ENCODE data around the gene DHRSX.
"Not testable (repeated sequence)": the region's sequence is repeated elsewhere in the genome, so short reads cannot be mapped to it uniquely, and the experiment has no call there.

The DHRSX gene

DNA sequence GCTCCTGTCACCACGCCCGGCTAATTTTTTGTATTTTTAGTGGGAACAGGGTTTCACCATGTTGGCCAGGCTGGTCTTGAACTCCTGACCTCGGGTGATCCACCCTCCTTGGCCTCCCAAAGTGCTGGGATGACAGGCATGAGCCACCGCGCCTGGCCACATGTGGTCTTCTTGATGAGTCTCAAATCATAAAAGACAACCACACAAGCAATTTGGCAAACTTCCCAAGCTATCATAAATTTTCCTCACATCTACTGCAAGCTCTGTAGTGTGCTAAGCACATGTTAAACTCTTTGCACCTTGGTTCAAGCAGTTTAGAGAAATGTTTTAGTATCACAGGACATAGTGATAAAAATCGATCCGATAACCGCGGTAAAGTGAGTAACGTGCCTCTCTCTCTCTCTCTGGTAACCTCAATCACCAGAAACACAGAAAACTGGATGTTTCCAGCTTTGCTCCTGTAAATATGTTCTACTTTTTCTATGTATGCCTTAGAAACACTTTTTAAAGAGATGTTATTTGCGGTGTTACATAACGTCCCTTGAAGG lies 256.8 kb downstream of the DHRSX start:
- DNase-seq: no peak

DNA sequence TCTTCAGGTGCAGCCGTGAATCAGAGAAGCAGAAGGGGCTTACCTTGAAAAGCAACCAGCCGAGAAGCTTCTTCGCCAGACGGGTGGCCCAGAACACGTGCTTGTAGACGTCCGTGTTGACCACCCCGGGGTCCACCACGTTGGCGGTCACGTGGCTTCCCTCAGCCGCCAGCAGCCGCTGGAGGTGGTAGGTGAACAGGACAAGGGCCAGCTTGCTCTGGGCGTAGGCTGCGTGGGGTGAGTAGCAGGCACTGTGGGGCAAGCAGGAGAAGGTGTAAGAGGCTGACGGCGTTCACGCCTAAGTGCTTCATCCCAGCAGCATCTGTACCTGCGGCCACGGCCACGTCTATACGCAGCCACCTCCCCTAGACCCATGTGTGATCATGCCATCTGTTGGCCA lies 257.8 kb downstream of the DHRSX start:
- no peak for DNase-seq

DNA sequence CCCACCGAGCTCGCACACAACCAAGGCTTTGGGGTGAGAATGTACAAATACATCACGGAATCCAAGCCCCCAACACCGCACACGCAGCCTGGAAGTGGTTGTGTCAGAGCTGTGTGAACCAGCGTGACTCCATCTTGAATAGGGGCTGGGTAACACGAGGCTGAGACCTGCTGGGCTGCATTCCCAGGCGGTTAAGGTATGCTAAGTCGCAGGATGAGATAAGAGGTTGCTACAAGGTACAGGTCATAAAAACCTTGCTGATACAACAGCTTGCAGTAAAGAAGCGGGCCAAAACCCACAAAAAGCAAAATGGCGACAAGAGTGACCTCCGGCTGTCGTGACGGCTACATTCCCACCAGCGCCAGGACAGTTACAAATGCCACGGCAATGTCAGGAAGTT lies 258.4 kb downstream of the DHRSX start:
- DNase-seq: peak; percentile 64

DNA sequence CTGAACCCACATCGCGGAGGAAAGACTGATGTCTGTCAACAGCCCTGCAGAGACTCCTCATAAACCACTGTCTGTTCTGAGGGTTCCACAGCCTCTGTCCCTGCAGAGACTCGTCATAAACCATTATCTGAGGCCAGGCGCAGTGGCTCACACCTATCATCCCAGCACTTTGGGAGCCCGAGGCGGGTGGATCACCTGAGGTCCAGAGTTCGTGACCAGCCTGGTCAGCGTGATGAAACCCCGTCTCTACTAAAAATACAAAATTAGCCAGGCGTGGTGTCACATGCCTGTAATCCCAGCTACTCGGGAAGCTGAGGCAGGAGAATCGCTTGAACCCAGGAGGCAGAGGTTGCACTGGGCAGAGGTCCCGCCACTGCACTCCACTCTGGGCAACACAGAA lies 259.3 kb downstream of the DHRSX start:
- not testable (repeated sequence) for DNase-seq

DNA sequence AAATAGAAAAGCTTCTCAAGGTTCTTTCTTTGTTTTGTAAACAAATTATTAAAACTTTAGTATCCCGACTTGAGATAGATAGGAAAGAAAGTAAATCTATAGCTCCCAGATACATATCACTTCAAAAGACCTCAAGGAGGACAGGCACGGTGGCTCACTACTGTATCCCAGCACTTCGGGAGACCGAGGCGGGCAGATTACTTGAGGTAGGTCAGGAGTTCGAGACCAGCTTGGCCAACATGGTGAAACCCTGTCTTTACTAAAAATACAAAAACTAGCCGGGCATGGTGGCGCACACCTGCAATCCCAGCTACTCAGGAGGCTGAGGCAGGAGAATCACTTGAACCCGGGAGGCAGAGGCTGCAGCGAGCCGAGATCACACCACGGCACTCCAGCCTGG lies 260.0 kb downstream of the DHRSX start:
- DNase-seq: not testable (repeated sequence)

DNA sequence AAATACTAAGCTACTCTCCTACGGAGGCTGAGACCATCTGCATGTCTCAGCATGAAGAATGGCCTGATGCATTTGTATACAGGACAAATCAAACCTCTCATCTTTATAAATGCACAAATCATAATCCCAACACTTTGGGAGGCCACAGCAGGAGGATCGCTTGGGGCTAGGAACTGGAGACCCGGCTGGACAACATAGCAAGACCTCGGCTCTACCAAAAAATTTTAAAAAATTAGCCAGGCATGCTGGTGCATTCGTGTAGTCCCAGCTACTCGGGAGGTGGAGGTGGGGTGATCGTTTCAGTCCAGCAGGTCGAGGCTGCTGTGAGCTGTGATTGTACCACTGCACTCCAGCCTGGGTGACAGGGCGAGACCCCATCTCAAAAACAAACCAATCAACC lies 262.8 kb downstream of the DHRSX start:
- DNase-seq: no peak

DNA sequence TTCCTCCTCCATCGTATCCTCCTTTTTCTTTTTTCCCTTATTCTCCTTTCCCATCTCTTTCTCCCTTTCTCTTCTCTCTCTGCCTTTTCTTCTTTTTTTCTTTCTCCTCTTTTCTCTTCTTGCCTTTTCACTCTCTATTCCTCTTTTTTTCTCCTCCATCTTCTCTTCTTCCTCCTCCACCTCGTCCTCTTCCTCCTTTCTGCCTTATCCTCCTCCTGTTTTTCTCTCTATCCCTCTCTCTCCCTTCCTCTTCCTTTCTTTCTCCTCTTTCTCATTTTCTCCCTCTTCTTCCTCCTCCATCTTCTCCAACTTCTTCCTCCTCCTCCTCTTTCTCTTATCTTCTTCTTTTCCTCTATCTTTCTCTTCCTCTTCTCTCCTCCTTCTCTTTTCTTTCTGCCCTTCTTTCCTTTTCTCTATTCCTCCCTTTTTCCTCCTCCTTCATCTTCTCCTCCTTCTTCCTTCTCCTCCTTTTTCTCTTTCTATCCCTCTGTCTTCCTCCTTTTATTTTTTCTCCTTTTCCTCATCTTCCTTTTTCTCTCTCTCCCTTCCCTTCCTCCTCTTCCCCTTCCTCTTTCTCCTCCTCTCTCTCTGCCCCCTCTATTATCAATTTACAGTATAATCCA lies 269.1 kb downstream of the DHRSX start:
- DNase-seq: no peak

DNA sequence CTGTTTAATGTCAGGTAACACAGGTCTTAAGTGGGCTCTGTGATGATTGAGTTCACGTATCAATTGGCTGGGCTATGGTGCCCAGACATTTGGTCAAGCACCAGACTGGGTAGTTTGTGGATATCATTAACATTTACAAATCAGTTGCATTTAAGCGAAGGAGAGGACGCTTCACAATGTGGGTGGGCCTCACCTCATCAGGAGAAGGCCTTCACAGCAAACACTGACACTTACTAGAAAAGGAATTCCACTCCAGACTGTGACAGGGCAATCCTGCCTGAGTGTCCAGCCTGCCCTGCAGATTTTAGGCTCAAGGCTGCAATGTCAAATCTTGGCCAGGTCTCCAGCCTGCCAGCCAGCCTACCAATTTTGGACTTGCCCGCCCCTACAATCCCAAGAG lies 270.3 kb downstream of the DHRSX start:
- DNase-seq: no peak

DNA sequence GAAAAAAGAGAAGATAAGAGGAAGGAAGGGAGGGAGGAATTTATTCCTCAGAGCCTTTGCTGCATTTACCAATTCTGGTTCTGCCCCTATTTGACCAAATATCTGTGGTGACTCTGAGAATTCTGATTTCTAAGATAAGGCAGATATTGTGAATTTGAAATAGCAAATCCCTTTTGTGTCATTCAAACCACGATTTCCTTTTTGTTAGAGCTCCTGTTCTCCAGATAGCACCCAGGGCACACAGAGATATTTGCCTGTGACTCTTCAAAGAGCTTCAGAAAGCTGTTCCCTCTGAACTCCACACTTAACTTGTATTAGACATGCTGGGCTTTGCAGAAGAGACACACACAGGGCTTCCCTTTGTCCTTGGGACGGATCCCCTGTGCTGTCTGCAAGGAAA lies 272.2 kb downstream of the DHRSX start:
- no peak for DNase-seq

DNA sequence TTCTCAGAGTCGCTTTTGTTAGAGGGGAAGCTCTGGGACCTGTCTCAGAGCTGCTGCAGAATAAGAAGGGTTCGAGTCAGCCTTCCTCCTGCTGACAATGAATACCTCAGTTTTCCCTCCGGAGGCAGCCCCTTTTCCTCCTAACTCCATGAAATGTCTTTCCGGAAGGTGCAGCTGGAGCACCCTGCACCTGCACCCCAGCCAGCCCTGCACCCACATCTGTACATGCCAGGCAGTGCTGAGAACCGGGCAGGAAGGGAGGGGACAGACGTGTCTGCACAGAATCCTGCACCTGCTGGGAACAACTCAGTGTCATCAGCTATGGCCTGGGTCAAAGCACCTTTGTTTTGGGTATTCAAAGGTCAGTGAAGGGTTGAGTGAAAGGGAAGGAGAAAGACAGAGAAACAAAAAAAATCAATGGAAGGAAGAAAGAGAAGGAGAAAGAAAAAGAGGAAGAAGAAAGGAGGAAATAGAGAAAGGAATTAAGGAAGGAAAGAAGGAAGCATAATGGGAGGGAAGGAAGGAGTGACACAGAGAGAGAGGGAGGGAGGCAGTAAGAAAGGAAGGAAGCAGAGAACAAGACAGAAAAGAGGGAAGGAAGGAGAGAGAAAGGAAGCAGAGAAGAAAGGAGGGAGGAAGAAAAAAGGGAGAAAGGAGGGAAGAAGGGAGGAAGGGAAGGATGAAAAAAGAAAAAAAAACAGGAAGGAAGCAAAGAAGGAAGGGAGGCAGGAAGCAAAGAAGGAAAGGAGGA lies 273.7 kb downstream of the DHRSX start:
- no peak for DNase-seq

DNA sequence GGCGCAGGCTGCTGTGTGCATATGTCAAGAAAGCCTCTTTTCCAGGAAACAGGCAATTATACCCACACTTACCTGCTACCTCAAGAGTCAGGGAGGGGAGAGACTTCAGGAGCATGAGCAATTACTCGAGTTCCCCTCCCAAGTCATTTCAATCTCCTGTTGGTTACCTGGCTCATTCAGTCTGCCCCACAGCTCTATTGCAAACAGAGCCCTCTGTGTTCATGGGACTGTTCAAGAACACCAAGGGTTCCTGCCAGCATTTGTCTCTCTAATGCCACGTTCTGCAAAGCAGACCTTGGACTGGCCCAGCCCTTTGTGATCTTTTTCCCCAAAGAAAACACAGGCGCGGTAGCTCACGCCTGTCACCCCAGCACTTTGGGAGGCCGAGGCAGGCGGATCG lies 274.6 kb downstream of the DHRSX start:
- DNase-seq: no peak

DNA sequence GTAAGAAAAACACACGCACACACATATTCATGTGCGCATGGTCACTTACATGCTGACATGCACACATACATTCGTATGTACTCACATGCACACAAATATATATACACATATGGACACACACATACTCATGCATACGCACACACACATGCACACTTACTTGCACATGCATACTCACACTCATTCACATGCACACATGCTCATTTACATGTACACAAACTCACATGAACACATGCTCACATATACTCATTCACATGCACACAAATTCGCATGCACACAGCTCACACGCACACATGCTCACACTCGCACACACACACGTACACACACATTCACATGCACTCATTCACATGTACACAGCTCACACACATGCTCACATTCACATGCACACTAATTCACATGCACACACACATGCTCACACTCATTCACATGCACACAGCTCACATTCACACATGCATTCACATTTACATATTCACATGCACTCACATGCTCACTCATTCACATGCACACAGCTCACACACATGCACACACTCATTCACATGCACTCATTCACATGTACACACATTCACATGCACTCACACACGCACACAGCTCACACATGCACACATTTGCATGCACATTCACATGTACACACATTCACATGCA lies 276.1 kb downstream of the DHRSX start:
- DNase-seq: no peak

DNA sequence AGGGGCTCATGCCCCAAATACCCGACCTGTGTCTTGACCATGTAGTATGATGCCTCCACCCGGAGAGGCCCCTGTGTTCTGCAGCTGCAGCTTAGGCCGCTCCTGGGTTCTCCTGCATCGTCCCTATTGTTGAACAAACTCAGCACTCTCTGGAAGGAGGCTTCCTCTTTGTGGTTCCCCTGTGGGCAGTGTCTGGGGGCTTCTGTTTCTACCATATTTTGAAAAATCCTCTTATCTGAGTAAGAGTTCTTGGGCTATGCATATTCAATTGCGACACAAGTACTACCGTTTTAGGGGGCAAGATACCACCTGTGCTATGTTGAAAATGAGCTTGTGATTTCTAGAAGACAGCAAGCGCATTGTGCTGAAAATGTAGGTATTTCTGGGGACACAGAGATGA lies 276.6 kb downstream of the DHRSX start:
- no peak for DNase-seq

DNA sequence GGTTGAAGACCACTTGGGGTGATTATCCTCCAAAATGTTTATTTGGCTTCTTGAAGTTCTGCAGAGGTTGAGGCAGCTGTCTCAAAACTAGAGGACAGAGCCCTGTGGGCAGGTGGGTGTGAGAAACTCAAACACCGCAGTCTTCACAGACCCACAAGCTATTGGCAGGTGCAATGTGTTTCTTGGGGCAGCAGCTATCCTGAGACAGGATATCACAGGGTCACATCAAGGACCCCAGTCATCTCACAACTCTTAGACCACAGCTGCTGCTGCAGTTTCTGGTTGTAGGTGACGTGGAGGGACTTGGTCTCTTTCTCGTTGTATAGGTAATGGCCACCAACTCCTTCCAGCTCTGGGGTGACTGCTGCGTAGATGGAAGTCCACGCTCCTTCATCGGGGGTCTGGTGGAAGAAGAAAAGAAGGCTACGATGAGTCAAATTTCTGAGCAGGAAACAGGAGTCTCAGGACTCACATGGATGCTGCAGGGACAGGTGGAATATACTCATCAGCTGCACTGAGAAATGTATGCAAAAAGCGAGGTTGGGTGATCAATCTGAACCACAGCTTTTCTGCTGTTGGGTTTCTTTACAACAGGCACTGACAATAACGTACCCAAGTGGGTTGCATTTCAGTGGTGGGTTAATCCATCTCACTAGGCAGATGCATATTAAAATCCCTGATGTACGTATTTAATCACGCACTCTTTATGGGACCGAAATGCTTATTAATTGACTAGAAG lies 279.8 kb downstream of the DHRSX start:
- DNase-seq: no peak

DNA sequence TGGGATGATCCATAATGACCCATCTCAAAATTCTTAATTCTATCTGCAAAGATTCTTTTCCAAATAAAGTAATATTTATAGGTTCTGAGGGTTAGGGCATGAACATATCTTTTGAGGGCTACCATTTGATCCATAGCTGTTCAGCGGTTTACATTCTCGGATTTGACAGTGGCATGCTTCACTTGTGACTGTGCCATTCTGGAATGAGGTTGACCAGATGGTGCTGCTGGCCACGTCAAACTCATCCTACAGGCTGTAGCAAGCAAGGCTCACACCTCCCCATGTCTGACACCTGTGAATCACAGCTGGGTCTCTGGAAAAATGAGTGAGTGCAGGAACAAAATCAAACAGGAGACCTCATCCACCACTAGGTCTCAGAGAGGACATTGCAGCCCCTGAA lies 280.5 kb downstream of the DHRSX start:
- DNase-seq: no peak

DNA sequence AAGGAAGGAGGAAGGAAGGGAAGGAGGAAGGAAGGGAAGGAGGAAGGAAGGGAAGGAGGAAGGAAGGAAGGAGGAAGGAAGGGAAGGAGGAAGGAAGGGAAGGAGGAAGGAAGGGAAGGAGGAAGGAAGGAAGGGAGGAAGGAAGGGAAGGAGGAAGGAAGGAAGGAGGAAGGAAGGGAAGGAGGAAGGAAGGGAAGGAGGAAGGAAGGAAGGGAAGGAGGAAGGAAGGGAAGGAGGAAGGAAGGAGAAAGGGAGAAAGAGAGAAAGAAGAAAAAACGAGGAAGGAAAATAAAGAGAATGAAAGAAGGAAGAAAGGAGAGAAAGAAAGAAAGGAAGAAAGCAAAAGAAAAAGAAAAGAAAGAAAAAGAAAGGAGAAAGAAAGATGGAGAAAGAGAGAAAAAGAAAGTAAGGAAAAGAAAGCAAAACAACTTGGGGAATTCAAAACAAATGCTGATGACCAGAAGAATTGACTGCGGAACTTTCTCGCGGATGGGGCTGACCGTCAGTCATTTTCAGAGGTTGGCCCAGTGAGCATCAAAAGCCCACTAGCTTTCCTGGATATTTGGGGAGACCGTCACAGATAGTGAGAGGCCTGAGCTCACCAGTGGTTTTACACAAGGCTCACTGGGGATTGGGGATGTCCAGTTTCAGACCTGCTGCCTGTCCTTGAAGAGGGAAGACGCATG lies 286.5 kb downstream of the DHRSX start:
- not testable (repeated sequence) for DNase-seq

DNA sequence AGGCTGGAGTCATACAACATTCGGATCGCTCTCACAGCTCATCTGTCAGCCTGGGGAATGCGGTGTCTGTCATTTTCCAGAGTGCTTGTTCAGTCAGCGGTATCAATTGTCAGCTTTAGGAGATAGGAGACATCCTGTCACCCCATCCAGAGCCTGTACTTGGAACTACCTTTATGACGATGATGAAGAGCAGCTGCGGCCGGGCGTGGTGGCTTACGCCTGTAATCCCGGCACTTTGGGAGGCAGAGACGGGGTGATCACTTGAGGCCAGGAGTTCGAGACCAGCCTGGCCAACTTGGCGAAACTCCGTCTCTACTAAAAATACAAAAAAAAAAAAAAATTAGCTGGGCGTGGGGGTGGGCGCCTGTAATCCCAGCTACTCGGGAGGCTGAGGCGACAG lies 289.1 kb downstream of the DHRSX start:
- not testable (repeated sequence) for DNase-seq

DNA sequence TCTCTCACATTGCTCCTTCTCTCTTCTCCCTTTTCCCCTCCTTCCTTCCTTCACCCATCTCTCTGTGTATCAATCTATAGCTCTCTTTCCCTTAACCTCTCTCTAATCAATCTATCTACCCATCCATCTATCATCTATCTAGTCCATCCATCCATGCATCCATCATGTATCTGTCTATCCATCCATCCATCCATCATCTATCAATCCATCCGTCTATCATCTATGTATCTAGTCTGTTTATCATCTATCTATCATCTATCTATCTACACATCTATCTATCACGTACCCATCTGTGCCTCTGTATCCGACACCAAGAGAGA lies 307.5 kb downstream of the DHRSX start:
- DNase-seq: no peak

DNA sequence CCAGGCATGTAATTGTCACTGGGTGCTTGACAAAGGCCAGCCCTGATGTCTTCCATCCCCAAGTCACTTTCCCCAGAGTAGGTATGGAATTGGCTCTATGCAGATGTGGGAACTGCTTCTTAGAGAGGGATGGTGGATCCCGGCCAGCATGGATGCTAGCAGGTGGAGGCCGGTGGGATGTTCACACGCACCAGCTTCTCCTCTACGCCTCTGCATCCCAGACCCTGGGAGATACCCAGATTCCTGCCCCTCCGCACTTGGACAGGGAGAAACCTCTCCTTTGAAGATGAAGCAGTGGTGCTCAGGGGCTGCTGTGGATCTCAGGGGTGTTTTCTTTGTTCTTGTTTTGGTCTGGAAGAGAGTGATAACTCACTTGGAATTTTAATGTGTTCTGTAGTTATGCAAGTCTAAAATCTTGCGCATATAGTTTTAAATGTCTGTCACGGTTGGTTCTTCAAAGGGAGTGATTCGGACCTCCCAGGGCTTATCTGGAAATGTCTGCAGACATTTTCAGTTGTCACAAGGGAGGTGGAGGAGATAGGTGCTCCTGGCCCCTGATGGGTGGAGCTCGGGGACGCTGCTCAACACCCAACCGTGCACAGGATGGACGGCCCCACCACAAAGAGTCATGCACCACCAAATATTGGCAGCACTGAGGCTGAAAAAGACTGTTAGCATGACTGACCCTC lies 308.0 kb downstream of the DHRSX start:
- no peak for DNase-seq

DNA sequence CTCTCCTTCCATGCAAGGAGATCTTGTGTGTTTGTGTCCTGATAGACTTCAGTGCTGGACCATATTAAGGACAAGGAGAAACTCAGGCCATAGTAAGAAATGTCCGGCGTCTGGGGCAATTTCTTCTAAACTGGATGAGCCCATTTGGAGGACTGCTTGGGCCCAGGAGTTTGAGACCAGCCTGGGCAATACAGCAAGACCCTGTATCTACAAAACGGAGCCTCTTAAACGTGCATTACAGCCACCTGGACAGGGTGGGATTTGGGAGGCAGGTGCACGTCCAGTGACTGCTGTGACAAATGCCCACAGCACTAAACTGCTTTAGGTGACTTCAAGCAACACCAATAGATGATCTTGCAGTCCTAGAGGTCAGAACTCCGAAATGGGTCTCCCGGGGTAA lies 311.9 kb downstream of the DHRSX start:
- DNase-seq: no peak

DNA sequence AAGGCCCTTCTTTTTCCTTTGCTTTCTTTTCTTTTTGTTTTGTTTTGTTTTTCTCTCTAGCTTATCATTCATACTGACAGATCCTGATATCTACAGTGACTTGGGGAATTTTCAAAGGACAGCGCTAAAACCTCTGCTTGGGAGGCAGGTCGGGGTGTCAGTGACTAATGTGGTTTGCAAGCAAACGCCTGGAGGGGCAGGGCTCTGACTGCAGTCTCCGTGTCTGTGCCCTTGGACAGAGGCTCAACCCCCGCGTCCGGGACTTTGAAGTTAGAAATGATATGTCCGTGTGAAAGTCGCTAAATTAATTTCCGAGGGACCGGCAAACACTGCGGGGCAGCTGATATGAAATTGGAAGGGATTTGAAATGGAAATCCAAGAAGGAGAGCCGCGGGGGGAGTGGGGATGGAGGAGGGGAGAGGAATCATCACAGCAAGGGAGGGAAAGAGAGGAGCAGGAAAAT lies 312.4 kb downstream of the DHRSX start:
- DNase-seq: peak; percentile 72

Measured in islet precursor cell (in vitro differentiated cells).